ENCODE measurements around the gene EDAR. TPM values are rescaled to one million over a fixed set of nuclear protein-coding genes. Genes with fewer than 3 reads are reported as not detected.

The EDAR gene
- total and polyA plus RNA-seq, 11 donors = 0.01 to 0.20 (median 0.16) TPM; not detected in 8

DNA sequence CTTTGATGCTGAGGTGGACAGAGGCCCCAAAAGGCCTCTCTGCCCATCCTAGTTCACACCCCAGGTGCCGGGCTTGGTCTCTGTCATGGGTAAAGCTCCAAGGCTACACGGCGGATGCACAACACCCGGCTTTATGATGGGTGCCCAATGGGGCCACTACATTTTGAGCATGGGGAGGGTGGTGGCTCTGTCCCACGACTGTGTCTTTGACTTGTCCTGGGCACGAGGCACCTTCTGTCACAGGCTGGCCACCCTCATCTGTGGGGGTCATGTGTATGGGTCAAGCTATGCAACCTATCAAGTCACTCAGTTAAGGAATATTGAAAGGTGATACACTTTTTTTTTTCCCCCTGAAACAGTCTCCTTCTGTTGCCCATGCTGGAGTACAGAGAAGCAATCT is 63.7 kb downstream of the EDAR start:
- intact Hi-C loops (cut with DNase I) = loop anchor here in 4 of 10 donors (5.0 to 10.0 kb wide), 2 partner anchors 62 to 580 kb away; partner anchors contain the start of gene EDAR (in 4 of the 4)
- H3K27ac ChIP-seq = no peak overlapping the region
- H3K4me3 ChIP-seq = no peak overlapping the region
- H3K4me1 ChIP-seq = no peaks in the 10 kb centered on the region
- no peaks in the 10 kb centered on the region for H3K9me3 ChIP-seq
- DNase-seq = no peak
- no peak for ATAC-seq
- no peaks in the 10 kb centered on the region for H3K36me3 ChIP-seq
- 92 to 95% (median 94%) methylated on average over 6 of the region's 6 CpGs for WGBS, 4 donors
- H3K27me3 ChIP-seq = no peaks in the 10 kb centered on the region
- TF ChIP-seq POLR2A (IDR thresholded peaks at IDR 0.05) = no peak
- TF ChIP-seq, protein P1, sequence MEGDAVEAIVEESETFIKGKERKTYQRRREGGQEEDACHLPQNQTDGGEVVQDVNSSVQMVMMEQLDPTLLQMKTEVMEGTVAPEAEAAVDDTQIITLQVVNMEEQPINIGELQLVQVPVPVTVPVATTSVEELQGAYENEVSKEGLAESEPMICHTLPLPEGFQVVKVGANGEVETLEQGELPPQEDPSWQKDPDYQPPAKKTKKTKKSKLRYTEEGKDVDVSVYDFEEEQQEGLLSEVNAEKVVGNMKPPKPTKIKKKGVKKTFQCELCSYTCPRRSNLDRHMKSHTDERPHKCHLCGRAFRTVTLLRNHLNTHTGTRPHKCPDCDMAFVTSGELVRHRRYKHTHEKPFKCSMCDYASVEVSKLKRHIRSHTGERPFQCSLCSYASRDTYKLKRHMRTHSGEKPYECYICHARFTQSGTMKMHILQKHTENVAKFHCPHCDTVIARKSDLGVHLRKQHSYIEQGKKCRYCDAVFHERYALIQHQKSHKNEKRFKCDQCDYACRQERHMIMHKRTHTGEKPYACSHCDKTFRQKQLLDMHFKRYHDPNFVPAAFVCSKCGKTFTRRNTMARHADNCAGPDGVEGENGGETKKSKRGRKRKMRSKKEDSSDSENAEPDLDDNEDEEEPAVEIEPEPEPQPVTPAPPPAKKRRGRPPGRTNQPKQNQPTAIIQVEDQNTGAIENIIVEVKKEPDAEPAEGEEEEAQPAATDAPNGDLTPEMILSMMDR (IDR thresholded peaks at IDR 0.05) = no peak

DNA sequence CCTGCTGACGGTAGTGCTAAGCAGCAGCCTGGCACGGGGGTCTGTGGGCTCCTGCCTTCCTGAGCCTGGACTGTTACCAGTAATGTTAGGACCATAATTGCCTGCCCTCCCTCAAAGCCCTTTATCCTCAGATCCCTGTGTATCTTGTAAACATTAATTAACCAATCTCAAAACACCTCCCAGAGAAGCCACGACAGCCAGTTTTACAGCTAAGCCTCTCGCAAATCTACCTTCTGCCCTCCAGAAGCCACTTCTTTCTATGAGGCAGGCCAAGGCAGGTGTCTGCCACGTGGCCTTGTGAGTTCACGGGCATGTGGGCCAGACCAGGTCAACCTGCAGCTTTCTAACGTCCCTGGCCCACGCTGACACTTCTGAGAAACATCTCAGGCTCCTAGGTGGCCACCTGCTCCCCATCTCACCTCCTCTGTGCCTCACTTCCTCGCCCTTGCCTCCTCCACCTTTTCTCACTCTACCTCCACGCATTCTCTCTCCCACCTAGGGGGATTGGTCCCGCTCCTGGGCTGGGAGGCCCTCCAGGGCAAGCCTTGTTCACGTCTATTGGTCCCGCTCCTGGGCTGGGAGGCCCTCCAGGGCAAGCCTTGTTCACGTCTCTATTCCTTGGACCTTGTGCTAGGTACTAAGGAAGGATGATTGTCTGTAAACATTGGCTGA is 64.3 kb downstream of the EDAR start:
- Histone ChIP-seq H3K4me3 (no peak overlapping the region), H3K27me3 (no peaks in the 10 kb centered on the region), H3K36me3 (no peaks in the 10 kb centered on the region), H3K4me1 (no peaks in the 10 kb centered on the region), H3K9me3 (no peaks in the 10 kb centered on the region), H3K27ac (peak overlapping the region in 1 of 12 donors; percentile 40)
- ATAC-seq (no peak), DNase-seq (no peak)
- no peak for TF ChIP-seq POLR2A (IDR thresholded peaks at IDR 0.05)
- TF ChIP-seq, protein P1 (IDR thresholded peaks at IDR 0.05) = no peak
- 83 to 89% (median 86%) methylated on average over 14 of the region's 14 CpGs for WGBS, 4 donors
- intact Hi-C loops (cut with DNase I) = loop anchor here in 4 of 10 donors (5.0 to 10.0 kb wide), 2 partner anchors 63 to 580 kb away; partner anchors contain the start of gene EDAR (in 4 of the 4)

DNA sequence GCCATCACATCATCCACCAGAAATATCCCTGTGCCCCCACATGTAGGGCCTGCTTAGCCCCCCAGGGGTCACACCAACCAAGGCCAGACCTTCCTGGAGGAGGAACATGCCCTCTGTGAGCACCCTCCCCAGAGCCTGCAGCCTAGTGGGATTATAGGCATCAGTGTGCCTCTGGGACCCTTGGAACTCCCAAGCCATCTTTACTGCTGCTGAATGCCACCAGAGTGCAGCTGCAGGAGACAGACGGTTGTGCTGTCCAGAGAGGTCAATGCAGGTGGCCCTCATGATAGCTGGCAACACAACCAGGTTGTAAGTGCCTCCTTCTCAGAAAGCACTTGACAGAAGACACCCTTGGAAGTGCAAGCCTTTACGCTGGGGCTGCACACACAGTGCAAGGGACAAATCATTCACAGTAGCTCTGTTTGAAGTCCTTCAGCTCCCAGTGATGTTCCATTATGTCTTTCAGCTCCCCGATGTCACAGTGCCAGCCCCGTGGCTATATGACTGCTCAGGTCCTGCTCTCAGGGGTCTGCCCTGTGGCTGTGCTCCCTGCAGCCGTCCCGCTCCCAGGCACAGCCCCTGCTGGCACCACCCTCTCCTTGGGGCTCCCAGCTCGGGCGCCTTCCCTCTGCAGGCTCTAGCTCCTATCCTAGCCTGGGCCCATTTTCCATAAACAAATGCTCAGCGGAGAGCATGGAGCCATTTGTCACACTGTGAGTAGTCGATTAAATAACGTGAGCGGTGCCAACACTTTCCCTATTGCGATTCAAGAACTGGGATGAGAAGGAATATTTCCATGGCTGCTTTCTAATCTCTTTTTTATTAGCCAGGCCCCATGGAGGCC is 65.1 kb downstream of the EDAR start:
- Histone ChIP-seq H3K27ac (peak overlapping the region in 1 of 12 donors; percentile 40), H3K27me3 (no peaks in the 10 kb centered on the region), H3K9me3 (no peaks in the 10 kb centered on the region), H3K4me3 (no peak overlapping the region), H3K4me1 (no peaks in the 10 kb centered on the region), H3K36me3 (no peaks in the 10 kb centered on the region)
- 83 to 92% (median 86%) methylated on average over 12 to 13 of the region's 13 CpGs for WGBS, 4 donors
- TF ChIP-seq POLR2A (IDR thresholded peaks at IDR 0.05) = no peak
- TF ChIP-seq, protein P1 (IDR thresholded peaks at IDR 0.05) = no peak
- intact Hi-C loops (cut with DNase I) = loop anchor here in 1 of 10 donors (10.0 kb wide), 1 partner anchor 581 kb away; no protein-coding TSS in a partner anchor
- DNase-seq (no peak), ATAC-seq (no peak)
